ENCODE measurements around the gene CHRNA9. TPM values are rescaled to one million over a fixed set of nuclear protein-coding genes. Genes with fewer than 3 reads are reported as not detected.

CHRNA9 gene
- total RNA-seq, 1 experiment from 2014 or later = not detected

DNA sequence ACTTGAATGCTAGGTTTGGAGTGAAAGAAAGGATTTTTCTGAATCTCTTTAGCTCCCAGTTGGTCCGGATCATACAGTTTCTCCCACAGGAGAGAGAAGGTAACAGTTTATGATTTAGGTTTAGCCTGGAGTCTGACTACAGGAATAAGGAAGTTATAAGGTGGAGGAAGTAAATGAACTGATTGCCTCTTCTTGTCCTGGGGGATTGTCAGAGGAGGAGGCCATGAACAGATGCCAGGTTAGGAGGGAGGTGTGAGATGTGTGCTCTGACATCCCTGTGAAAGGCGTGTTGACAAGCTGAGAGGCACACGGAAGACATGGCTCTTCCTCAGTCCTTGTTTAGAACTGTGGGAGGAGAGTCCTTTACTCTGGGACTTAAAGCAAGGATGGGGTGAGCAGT, 64.4 kb downstream of the CHRNA9 start:
- Mint-ChIP-seq H3K36me3 (ENCODE audit: insufficient read depth, unreplicated experiment) (peaks cover 7% of the 10 kb centered on the region), H3K4me3 (ENCODE audit: unreplicated experiment) (no peak overlapping the region), H3K27ac (ENCODE audit: unreplicated experiment) (peak overlapping the region; percentile 9), H3K4me1 (ENCODE audit: low read depth, unreplicated experiment) (peaks cover 24% of the 10 kb centered on the region), H3K9me3 (ENCODE audit: unreplicated experiment) (no peaks in the 10 kb centered on the region), H3K27me3 (ENCODE audit: insufficient read depth, unreplicated experiment) (no peaks in the 10 kb centered on the region)
- H3K36me3 ChIP-seq (ENCODE audit: control insufficient read depth, insufficient read depth, low read length) = no peaks in the 10 kb centered on the region
- intact Hi-C loops (cut with micrococcal nuclease; ENCODE audit: unreplicated experiment) = no loop called here
- ChIA-PET POLR2A (no interaction called here), CTCF (no interaction called here)
- peaks cover 31% of the 10 kb centered on the region for H3K4me1 ChIP-seq
- DNase-seq = no peak
- TF ChIP-seq CTCF (IDR thresholded peaks at IDR 0.05; ENCODE audit: insufficient read depth in 1 of 2, low read depth in 1 of 2, low read length in 1 of 2, severe bottlenecking in 1 of 2, unreplicated experiment in 1 of 2) = no peak
- no peak overlapping the region for H3K4me3 ChIP-seq (ENCODE audit: low read depth, low read length)
- H3K27me3 ChIP-seq (replicated peaks; ENCODE audit: control insufficient read depth, insufficient read depth, low read length) = no peaks in the 10 kb centered on the region
- no peaks in the 10 kb centered on the region for H3K9me3 ChIP-seq
- BruUV-seq (replicated peaks) = no TSS peak

DNA sequence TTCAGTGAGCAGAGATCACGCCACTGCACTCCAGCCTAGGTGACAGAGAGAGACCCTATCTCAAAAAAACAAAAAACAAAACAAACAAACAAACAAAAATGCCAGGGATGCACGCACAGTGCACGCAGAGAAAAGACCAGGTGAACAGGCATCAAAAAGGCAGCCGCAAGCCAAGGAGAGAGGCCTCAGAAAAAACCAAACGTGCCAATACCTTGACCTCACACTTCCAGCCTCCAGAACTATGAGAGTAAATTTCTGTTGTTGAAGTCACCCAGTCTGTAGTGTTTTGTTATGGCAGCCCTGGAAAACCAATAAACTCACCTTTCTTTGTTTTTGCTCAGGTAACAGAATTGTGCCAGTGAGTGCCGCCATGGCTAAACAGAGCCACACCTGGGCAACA, 66.0 kb downstream of the CHRNA9 start:
- H3K4me1 ChIP-seq = peaks cover 39% of the 10 kb centered on the region
- BruUV-seq (replicated peaks) = no TSS peak
- CTCF ChIA-PET = no interaction called here

DNA sequence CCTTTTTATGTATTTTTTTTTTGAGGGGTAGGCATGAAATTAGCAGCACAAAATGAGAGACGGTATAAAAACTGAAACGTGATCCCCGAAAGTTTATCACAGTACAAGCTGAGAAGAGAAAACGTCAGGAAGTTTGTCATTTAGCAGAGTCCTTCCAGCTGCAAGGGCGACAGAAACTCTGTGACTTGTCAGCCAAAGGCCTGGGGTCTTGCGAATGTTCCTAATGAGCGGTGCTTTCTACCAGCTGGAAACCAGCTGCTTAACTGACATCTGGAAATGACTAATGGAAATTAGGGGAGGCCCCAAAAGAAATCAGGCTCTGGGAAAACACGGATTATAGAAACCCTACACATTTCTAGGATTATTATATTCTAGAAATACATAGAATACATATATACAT, 66.5 kb downstream of the CHRNA9 start:
- no peak for DNase-seq
- ChIA-PET POLR2A (no interaction called here), CTCF (no interaction called here)
- no peak overlapping the region for H3K27ac Mint-ChIP-seq (ENCODE audit: unreplicated experiment)
- H3K4me3 Mint-ChIP-seq (ENCODE audit: unreplicated experiment) = no peak overlapping the region
- Histone ChIP-seq H3K27me3 (replicated peaks; ENCODE audit: control insufficient read depth, insufficient read depth, low read length) (no peaks in the 10 kb centered on the region), H3K36me3 (ENCODE audit: control insufficient read depth, insufficient read depth, low read length) (no peaks in the 10 kb centered on the region), H3K4me3 (ENCODE audit: low read depth, low read length) (no peak overlapping the region), H3K4me1 (peaks cover 37% of the 10 kb centered on the region), H3K9me3 (peaks cover 8% of the 10 kb centered on the region)
- H3K9me3 Mint-ChIP-seq (ENCODE audit: unreplicated experiment) = no peaks in the 10 kb centered on the region
- intact Hi-C loops (cut with micrococcal nuclease; ENCODE audit: unreplicated experiment) = loop anchor here (2.0 to 5.0 kb wide), 3 partner anchors 46 to 175 kb away; no protein-coding TSS in a partner anchor
- no peaks in the 10 kb centered on the region for H3K27me3 Mint-ChIP-seq (ENCODE audit: insufficient read depth, unreplicated experiment)
- no peak for TF ChIP-seq CTCF (IDR thresholded peaks at IDR 0.05; ENCODE audit: insufficient read depth in 1 of 2, low read depth in 1 of 2, low read length in 1 of 2, severe bottlenecking in 1 of 2, unreplicated experiment in 1 of 2)
- peaks cover 15% of the 10 kb centered on the region for H3K36me3 Mint-ChIP-seq (ENCODE audit: insufficient read depth, unreplicated experiment)
- BruUV-seq (replicated peaks) = no TSS peak
- peaks cover 25% of the 10 kb centered on the region for H3K4me1 Mint-ChIP-seq (ENCODE audit: low read depth, unreplicated experiment)

More for the DNA sequence above, 66.0 kb downstream of the CHRNA9 start:
- Mint-ChIP-seq H3K27ac (ENCODE audit: unreplicated experiment) (no peak overlapping the region), H3K36me3 (ENCODE audit: insufficient read depth, unreplicated experiment) (peaks cover 15% of the 10 kb centered on the region), H3K4me3 (ENCODE audit: unreplicated experiment) (no peak overlapping the region), H3K27me3 (ENCODE audit: insufficient read depth, unreplicated experiment) (no peaks in the 10 kb centered on the region), H3K9me3 (ENCODE audit: unreplicated experiment) (no peaks in the 10 kb centered on the region), H3K4me1 (ENCODE audit: low read depth, unreplicated experiment) (peaks cover 25% of the 10 kb centered on the region)
- H3K4me3 ChIP-seq (ENCODE audit: low read depth, low read length) = no peak overlapping the region
- peaks cover 3% of the 10 kb centered on the region; the same call in 1 of the 2 replicates for H3K9me3 ChIP-seq
- intact Hi-C loops (cut with micrococcal nuclease; ENCODE audit: unreplicated experiment) = loop anchor here (5.0 kb wide), 1 partner anchor 46 kb away; no protein-coding TSS in a partner anchor
- no peak for TF ChIP-seq CTCF (IDR thresholded peaks at IDR 0.05; ENCODE audit: insufficient read depth in 1 of 2, low read depth in 1 of 2, low read length in 1 of 2, severe bottlenecking in 1 of 2, unreplicated experiment in 1 of 2)
- no peaks in the 10 kb centered on the region for H3K36me3 ChIP-seq (ENCODE audit: control insufficient read depth, insufficient read depth, low read length)
- H3K27me3 ChIP-seq (replicated peaks; ENCODE audit: control insufficient read depth, insufficient read depth, low read length) = no peaks in the 10 kb centered on the region
- no peak for DNase-seq
- POLR2A ChIA-PET = no interaction called here

All from Caco-2 (cell line).